Measurements from ENCODE around the gene UBE4B. TPM values are rescaled to one million over a fixed set of nuclear protein-coding genes. Genes with fewer than 3 reads are reported as not detected.

UBE4B gene
- total and polyA plus RNA-seq, 2 of the 4 experiments (the other 2 are of a cell fraction), result 26.5 to 39.3 TPM

DNA sequence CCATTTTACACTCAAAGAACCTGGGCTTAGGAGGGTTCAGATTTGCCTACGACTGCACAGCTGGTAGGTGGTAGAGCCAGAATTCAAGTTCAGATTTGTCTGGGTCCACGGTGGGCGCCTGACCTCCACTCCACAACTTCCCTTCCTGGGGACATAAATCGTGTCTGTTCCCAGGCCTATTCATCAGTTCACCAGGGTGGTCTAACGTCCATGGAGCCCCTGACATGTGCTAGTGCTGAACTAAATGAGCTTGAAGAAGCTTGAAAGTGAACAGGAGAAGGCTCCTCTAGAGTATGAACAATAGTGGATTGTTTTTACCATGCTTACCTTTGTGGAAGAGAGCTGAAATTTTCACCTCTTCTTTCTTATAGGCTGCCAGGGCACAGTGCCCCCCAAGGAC is 145.1 kb downstream of the UBE4B start:
- no peak overlapping the region for H3K4ac ChIP-seq (ENCODE audit: low read depth, low read length)
- dilution Hi-C loops (cut with HindIII; ENCODE audit: low sequenced_read_pairs, unreplicated experiment), result no loop called here
- H4K91ac ChIP-seq (ENCODE audit: insufficient read depth, low read depth, low read length), result no peak overlapping the region
- DNase-seq (no peak), ATAC-seq (ENCODE audit: low read depth) (no peak)
- H2BK20ac ChIP-seq (ENCODE audit: low read depth, low read length), result no peak overlapping the region
- BruUV-seq (replicated peaks), result no TSS peak
- ChIA-PET CTCF (no interaction called here), POLR2A (ENCODE audit: unreplicated experiment) (no interaction called here)
- intact Hi-C loops (cut with micrococcal nuclease), result no loop called here
- no peaks in the 10 kb centered on the region for H4K20me1 ChIP-seq (ENCODE audit: insufficient read depth, low read length)
- H2BK15ac ChIP-seq (ENCODE audit: low read depth, low read length), result no peak overlapping the region
- no peaks in the 10 kb centered on the region for H3K27me3 ChIP-seq (ENCODE audit: control insufficient read depth, insufficient read depth, low read length)
- H3K4me2 ChIP-seq (ENCODE audit: low read depth, low read length), result no peak overlapping the region
- H3K4me3 ChIP-seq (ENCODE audit: insufficient read depth, low read depth, low read length), result no peak overlapping the region
- H2BK120ac ChIP-seq (ENCODE audit: low read depth, low read length), result no peak overlapping the region
- no peaks in the 10 kb centered on the region for H3K4me1 ChIP-seq (ENCODE audit: control insufficient read depth, insufficient read depth, low read length)
- no peak overlapping the region for H3K56ac ChIP-seq (ENCODE audit: extremely low read depth, insufficient read depth, low read length)
- H3K23ac ChIP-seq (ENCODE audit: low read depth, low read length), result no peak overlapping the region
- no peak overlapping the region for H4K5ac ChIP-seq (ENCODE audit: low read depth, low read length)
- H3K36me3 ChIP-seq (ENCODE audit: control insufficient read depth, insufficient read depth, low read length), result peaks cover 32% of the 10 kb centered on the region
- in situ Hi-C loops (cut with MboI; ENCODE audit: low sequenced_read_pairs), result no loop called here
- no peaks in the 10 kb centered on the region; the same call in 1 of the 2 replicates for H3K9me3 ChIP-seq (ENCODE audit: control insufficient read depth, insufficient read depth, low read length)
- H4K8ac ChIP-seq (ENCODE audit: low read depth in 2 of 2, low read length in 2 of 2), result no peak overlapping the region
- H3K27ac ChIP-seq (ENCODE audit: insufficient read depth, low read length), result no peak overlapping the region
- H3K79me1 ChIP-seq (ENCODE audit: low read depth in 1 of 2, low read length in 2 of 2), result peaks cover 0 to 6% of the 10 kb centered on the region in 2 experiments; a peak in 1 of 4 replicates
- H3K9me1 ChIP-seq (ENCODE audit: insufficient read depth, low read length), result no peaks in the 10 kb centered on the region
- no peak overlapping the region for H2AK9ac ChIP-seq (replicated peaks; ENCODE audit: low read depth, low read length, poor library complexity)
- no CpG with 5 or more reads among the region's 5 CpGs for WGBS, 2 experiments (ENCODE audit: extremely low coverage in 2 of 2, insufficient read length in 1 of 2)
- H2BK5ac ChIP-seq (ENCODE audit: low read depth, low read length, poor library complexity, severe bottlenecking), result no peak overlapping the region
- H2AK5ac ChIP-seq (ENCODE audit: low read depth, low read length), result no peak overlapping the region
- no peak for TF ChIP-seq POLR2A (IDR thresholded peaks at IDR 0.05; ENCODE audit: low read depth, low read length)
- TF ChIP-seq RFX5 (IDR thresholded peaks at IDR 0.05; ENCODE audit: low read depth, low read length), result no peak
- TF ChIP-seq, protein P1, sequence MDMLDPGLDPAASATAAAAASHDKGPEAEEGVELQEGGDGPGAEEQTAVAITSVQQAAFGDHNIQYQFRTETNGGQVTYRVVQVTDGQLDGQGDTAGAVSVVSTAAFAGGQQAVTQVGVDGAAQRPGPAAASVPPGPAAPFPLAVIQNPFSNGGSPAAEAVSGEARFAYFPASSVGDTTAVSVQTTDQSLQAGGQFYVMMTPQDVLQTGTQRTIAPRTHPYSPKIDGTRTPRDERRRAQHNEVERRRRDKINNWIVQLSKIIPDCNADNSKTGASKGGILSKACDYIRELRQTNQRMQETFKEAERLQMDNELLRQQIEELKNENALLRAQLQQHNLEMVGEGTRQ (IDR thresholded peaks at IDR 0.05; ENCODE audit: low read depth, low read length), result no peak
- TF ChIP-seq CHD1 (IDR thresholded peaks at IDR 0.05; ENCODE audit: low read depth, low read length), result no peak
- no peak for TF ChIP-seq MXI1 (IDR thresholded peaks at IDR 0.05; ENCODE audit: borderline replicate concordance, low read depth, low read length)
- no peak for TF ChIP-seq MAZ (IDR thresholded peaks at IDR 0.05; ENCODE audit: borderline replicate concordance, low read depth, low read length)
- no peak for TF ChIP-seq SMC3 (IDR thresholded peaks at IDR 0.05; ENCODE audit: low read depth, low read length)
- no peak for TF ChIP-seq BHLHE40 (IDR thresholded peaks at IDR 0.05; ENCODE audit: low read depth, low read length)
- no peak for TF ChIP-seq RCOR1 (IDR thresholded peaks at IDR 0.05; ENCODE audit: insufficient replicate concordance, low read length)
- TF ChIP-seq, protein P2, sequence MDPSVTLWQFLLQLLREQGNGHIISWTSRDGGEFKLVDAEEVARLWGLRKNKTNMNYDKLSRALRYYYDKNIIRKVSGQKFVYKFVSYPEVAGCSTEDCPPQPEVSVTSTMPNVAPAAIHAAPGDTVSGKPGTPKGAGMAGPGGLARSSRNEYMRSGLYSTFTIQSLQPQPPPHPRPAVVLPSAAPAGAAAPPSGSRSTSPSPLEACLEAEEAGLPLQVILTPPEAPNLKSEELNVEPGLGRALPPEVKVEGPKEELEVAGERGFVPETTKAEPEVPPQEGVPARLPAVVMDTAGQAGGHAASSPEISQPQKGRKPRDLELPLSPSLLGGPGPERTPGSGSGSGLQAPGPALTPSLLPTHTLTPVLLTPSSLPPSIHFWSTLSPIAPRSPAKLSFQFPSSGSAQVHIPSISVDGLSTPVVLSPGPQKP (IDR thresholded peaks at IDR 0.05; ENCODE audit: borderline replicate concordance, low read depth, low read length), result no peak
- TF ChIP-seq, protein P3, sequence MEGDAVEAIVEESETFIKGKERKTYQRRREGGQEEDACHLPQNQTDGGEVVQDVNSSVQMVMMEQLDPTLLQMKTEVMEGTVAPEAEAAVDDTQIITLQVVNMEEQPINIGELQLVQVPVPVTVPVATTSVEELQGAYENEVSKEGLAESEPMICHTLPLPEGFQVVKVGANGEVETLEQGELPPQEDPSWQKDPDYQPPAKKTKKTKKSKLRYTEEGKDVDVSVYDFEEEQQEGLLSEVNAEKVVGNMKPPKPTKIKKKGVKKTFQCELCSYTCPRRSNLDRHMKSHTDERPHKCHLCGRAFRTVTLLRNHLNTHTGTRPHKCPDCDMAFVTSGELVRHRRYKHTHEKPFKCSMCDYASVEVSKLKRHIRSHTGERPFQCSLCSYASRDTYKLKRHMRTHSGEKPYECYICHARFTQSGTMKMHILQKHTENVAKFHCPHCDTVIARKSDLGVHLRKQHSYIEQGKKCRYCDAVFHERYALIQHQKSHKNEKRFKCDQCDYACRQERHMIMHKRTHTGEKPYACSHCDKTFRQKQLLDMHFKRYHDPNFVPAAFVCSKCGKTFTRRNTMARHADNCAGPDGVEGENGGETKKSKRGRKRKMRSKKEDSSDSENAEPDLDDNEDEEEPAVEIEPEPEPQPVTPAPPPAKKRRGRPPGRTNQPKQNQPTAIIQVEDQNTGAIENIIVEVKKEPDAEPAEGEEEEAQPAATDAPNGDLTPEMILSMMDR (conservative IDR thresholded peaks at IDR 0.05; ENCODE audit: low read depth, low read length), result no peak
- no peak for TF ChIP-seq NFE2L2 (IDR thresholded peaks at IDR 0.05; ENCODE audit: low read depth, low read length)
- TF ChIP-seq MAFK (IDR thresholded peaks at IDR 0.05; ENCODE audit: low read depth, low read length), result no peak
- no peak for TF ChIP-seq RAD21 (IDR thresholded peaks at IDR 0.05; ENCODE audit: low read length)
- TF ChIP-seq CEBPB (IDR thresholded peaks at IDR 0.05; ENCODE audit: low read depth, low read length), result no peak
- no peak for TF ChIP-seq FOS (IDR thresholded peaks at IDR 0.05; ENCODE audit: low read depth, low read length)
- no peak overlapping the region for H3K9ac ChIP-seq (ENCODE audit: low read depth, low read length)
- H2AFZ ChIP-seq (replicated peaks; ENCODE audit: low read length, poor library complexity), result no peak overlapping the region
- no peak overlapping the region for H3K18ac ChIP-seq (ENCODE audit: low read depth, low read length)
- H3K14ac ChIP-seq (replicated peaks; ENCODE audit: low read depth, low read length), result no peak overlapping the region
